ENCODE measurements around the gene OBSL1.
A peak's percentile ranks its signal among the peaks of the same experiment; 100 is the strongest.

Gene OBSL1

DNA sequence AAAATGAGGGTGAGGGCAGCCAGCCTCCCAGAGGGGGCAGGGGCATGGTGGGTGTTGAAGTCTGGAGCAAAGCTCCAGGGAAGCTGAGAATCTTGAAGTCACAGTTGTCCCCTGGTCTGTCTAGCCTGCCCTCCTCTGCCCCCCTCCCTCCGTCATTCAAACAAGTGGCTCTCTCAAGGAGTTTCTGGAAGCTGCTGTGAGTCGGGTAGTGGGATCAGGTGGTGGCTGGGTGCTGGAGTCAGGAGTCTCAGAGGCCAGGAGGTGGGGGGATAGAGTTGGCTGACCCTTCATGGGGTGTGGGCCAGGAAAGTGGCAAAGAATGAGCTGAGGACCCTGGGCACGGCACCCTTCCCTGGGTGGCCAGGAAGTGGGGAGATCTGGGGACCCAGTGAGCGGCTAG, 57.6 kb downstream of the OBSL1 start:
- no peak for DNase-seq (ENCODE audit: low read depth)
- TF ChIP-seq, protein P1, sequence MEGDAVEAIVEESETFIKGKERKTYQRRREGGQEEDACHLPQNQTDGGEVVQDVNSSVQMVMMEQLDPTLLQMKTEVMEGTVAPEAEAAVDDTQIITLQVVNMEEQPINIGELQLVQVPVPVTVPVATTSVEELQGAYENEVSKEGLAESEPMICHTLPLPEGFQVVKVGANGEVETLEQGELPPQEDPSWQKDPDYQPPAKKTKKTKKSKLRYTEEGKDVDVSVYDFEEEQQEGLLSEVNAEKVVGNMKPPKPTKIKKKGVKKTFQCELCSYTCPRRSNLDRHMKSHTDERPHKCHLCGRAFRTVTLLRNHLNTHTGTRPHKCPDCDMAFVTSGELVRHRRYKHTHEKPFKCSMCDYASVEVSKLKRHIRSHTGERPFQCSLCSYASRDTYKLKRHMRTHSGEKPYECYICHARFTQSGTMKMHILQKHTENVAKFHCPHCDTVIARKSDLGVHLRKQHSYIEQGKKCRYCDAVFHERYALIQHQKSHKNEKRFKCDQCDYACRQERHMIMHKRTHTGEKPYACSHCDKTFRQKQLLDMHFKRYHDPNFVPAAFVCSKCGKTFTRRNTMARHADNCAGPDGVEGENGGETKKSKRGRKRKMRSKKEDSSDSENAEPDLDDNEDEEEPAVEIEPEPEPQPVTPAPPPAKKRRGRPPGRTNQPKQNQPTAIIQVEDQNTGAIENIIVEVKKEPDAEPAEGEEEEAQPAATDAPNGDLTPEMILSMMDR (IDR thresholded peaks at IDR 0.05; ENCODE audit: low read depth, low read length, missing control alignments) = no peak
- H3K4me3 ChIP-seq (ENCODE audit: low read depth, low read length) = no peak overlapping the region

DNA sequence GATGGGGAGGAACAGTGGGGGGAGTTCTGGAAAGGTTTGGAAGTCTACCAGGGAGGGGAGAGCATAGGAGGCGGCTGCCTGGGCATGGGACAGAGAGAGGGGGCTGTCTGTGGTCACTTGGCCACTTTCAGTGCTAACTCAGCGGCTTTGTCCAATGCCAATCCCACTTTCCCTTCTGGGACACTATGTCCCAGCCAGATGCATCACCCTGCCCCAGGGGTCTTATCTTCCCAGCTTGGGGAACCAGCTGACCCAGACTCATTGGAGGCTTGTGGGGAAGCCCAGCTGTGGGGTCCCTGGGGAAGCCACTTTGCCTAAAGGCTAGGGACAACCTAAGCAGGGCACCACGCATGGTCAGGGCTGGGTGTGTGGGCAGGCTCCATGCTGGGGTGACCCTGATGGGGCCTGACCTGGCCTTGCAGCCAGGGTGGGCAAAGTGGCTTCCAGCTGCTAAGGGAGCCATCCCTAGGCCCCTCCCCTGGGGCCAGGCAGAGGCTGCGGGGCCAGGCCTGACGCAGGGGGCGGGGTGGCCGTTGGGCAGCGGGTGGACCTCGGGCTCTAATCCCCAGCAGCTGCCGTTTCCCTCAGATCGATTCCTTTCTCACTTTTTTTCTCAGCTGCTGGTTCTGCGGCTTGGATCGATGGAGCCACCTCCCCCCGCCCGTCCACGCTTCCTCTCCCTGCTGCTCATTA, 58.7 kb downstream of the OBSL1 start:
- H3K4me3 ChIP-seq (ENCODE audit: low read depth, low read length) = no peak overlapping the region
- no peak for DNase-seq (ENCODE audit: low read depth)
- TF ChIP-seq, protein P1 (IDR thresholded peaks at IDR 0.05; ENCODE audit: low read depth, low read length, missing control alignments) = no peak

DNA sequence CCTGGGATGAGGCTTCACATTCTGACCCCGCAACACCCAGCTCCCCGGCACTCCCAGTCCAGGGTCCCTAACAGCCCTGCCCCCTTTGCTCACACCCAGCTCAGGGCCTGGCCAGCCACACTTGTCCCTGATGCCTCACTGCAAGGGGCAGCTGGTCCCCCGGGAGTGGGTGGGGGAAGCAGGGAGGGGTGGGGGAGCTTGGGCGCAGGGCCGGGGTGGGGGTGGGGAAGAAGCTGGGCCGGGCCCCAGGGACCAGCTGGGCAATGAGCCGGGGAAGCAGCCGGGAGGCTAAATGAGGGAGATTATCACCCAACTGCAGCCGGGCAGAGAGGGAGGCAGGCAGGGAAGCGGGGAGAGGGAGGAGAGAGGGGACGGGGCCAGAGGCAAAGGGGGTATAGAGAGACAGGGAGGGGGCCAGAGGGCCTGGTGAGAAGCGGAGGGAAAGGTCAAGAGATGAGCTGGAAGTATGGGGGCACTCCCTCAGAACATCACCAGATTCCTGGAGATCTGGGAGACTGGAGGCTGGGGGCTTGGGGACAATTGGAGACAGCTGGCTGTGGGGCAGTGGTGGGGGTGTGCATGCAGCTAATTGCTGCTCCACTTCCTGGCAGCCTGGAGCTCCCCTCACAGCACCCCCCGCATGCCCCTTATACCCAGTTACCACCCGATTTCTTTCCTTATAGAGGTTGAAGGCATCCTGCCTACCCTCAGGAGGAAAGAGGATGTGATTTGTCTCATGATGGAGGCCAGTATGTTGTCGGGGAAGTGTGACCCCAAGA, 59.6 kb downstream of the OBSL1 start:
- no peak overlapping the region for H3K4me3 ChIP-seq (ENCODE audit: low read depth, low read length)
- DNase-seq (ENCODE audit: low read depth) = no peak
- TF ChIP-seq, protein P1 (IDR thresholded peaks at IDR 0.05; ENCODE audit: low read depth, low read length, missing control alignments) = no peak

DNA sequence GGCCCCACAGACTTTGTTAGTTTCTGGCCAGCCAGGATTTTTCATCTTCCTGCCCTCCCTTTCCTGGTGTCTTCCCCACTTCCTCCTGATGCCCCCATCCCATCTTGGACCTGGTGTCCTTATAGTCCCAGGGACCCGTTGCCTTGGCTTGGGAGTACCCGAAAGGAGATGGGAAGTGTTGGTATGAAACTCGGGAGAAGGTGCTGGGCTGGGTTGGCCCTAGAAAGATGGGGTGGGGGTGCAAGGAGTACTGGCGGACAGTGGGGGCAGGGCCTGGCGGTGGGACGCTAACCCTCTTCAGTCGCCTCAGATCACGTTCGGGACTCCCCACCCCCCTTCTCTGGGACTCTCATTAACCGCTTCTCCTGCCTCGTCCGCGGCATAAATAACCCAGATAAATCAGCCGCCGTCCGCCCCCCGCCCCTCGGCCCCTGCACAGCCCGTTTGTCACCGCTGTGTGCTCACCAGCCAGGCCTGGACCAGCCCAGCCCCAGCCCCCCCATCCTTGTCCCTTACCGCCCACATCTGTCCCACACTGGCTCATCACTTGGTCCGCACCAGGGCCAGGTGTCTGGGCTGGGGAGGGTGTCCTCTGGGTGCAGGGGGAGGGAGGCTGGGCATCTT, 60.7 kb downstream of the OBSL1 start:
- TF ChIP-seq, protein P1 (IDR thresholded peaks at IDR 0.05; ENCODE audit: low read depth, low read length, missing control alignments) = no peak
- no peak for DNase-seq (ENCODE audit: low read depth)
- no peak overlapping the region for H3K4me3 ChIP-seq (ENCODE audit: low read depth, low read length)

DNA sequence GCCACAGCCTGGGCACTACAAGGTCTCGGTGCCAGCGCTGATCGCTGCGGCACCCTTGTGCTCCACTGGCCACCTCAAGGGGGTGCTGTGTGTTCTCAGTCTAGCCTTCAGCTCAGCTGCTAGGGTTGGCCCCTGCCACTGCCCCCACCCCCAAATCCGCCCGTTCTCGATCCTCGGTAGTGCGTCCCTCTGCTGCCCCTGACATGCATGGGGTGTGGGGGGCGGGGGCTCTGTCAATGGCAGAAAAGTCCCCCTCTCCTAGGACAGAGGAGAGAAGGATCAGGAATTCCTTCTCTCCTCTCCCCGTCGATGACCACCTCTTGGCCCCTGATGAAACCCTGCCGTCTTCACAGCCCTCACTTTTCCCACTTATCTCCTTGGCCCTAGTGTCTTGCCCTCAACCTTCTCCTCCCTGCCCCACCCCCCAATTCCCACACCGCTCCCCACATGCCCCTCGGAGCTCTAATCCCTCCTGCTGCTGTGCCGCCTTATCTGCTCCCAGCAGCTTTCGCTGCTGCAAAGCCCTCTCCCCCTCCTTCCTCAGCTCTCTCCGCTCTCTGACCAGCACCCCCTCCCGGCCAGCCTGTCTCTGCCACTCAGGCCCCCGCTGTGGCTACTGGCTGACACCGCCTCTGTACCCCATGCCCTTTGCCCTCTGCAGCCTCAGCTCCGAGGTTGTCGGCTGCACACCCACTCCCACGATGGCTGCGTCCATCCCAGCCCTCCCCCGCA, 61.4 kb downstream of the OBSL1 start:
- no peak overlapping the region for H3K4me3 ChIP-seq (ENCODE audit: low read depth, low read length)
- no peak for DNase-seq (ENCODE audit: low read depth)
- TF ChIP-seq, protein P1 (IDR thresholded peaks at IDR 0.05; ENCODE audit: low read depth, low read length, missing control alignments) = peak; percentile 79

DNA sequence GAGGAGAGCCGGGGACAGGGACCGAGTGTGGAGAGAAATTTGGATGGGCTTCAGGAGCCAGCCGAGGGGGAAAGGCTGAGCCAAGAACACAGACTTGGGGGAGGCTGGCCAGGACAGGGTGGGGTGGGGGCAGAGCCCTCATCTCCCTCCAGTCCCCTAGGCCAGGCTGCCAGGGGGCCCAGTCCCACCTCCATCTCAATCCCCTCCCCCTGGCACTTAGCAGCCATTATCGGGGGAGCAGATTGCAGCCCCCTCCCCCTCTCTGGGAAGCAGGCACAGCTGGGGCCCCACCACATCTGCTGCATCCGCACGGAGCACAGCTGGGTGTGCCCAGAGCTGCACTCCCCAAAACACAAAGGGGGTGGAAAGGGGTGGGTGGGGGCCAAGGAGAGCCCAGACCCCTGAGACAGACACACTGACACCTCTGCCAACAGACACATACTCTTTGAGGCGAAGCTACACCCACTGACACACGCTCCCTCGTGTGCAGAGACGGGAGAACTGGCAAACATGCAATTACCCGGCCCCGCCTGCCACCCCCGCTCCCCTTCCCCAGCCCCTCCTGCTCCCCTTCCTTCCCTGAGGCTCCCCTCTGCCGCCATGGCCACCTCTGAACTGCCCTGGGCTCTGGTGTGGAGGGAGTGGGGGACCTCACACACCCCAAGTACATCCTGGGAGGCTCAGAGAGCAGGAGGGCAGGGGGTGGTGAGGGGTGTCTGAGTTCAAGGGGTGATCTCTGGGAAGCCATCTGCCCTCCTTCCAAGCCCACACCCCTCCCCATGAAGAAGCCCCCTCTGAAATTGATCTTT, 62.2 kb downstream of the OBSL1 start:
- TF ChIP-seq, protein P1 (IDR thresholded peaks at IDR 0.05; ENCODE audit: low read depth, low read length, missing control alignments) = no peak
- no peak for DNase-seq (ENCODE audit: low read depth)
- H3K4me3 ChIP-seq (ENCODE audit: low read depth, low read length) = no peak overlapping the region

All from GM12864 (cell line).